ENCODE data around the gene ARPIN.
"Not testable (repeated sequence)": the region's sequence is repeated elsewhere in the genome, so short reads cannot be mapped to it uniquely, and the experiment has no call there.

Gene ARPIN

GRCh38 chr15:89878323-89878722 lies 34.4 kb downstream of the ARPIN start:
- no peak for DNase-seq (ENCODE audit: low spot score)

- no peak for DNase-seq (ENCODE audit: low spot score)
These were observed 35.7 kb downstream of the ARPIN start for GRCh38 chr15:89877083-89877425.

GRCh38 chr15:89876396-89877082 lies 36.2 kb downstream of the ARPIN start:
- no peak for DNase-seq (ENCODE audit: low spot score)

GRCh38 chr15:89875741-89876140 lies 37.0 kb downstream of the ARPIN start:
- DNase-seq (ENCODE audit: low spot score), result no peak

GRCh38 chr15:89874926-89875564 lies 37.7 kb downstream of the ARPIN start:
- peak; percentile 83 for DNase-seq (ENCODE audit: low spot score)

GRCh38 chr15:89870688-89871288 lies 42.0 kb downstream of the ARPIN start:
- no peak for DNase-seq (ENCODE audit: low spot score)

DNA sequence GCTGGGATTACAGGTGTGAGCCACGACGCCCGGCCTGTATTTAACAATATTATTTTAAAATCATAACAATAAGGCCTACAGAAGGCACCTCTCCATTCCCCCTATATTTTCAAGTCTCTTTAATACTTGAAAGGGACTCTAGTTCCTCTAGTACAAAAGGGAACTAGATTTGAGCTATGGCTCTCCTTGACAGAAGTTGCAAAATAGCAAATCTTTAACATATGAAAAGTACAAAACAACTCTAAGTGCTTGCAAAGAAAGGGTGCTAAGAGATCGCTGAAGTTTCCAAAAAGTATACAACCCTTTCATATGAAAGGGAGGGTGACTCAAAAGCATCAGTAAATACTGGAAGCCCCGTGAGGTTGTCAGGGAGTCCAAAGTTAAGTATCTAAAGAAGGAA lies 42.7 kb downstream of the ARPIN start:
- no peak for DNase-seq (ENCODE audit: low spot score)

GRCh38 chr15:89869490-89869889 lies 43.3 kb downstream of the ARPIN start:
- not testable (repeated sequence) for DNase-seq (ENCODE audit: low spot score)

- DNase-seq (ENCODE audit: low spot score), result no peak
These were observed 47.6 kb downstream of the ARPIN start for GRCh38 chr15:89864958-89865739.

- no peak for DNase-seq (ENCODE audit: low spot score)
These were observed 48.8 kb downstream of the ARPIN start for GRCh38 chr15:89863918-89864317.

GRCh38 chr15:89860891-89861290 lies 51.9 kb downstream of the ARPIN start:
- DNase-seq (ENCODE audit: low spot score), result no peak

- no peak for DNase-seq (ENCODE audit: low spot score)
These were observed 52.3 kb downstream of the ARPIN start for GRCh38 chr15:89860431-89860830.

DNA sequence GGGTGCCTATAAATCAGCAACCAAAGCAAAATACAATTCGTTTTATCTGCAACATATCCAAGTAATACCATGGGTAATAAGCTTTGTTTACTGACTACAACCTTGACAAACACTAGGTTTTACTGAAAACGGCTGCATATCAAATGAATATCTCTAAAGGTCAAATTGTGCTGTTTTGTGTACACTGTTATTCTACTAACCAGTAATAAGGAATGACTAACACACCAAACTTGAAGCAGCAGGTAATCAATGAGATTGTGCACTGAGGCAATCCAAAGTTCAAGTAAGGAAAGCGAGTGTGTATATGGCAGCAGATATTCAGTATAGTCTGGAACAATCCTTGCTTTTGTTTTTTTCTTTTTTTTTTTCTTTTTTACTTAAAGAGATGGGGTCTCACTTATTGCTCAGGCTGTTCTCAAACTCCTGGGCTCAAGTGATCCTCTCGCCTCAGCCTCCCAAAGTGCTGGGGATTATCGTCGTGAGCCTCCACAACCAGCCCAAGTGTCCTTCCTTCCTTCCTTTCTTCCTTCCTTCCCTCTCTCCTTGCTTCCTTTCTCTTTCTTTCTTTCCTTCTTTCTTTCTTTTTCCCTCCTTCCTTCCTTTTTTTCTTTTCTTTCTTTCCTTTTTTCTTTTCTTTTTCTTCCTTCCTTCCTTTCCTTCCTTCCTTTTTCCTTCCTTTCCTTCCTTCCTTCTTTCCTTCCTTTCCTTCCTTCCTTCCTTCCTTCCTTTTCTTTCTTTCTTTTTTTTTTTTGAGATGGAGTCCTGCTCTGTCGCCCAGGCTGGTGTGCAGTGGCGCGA lies 53.9 kb downstream of the ARPIN start:
- DNase-seq (ENCODE audit: low spot score), result no peak

DNA sequence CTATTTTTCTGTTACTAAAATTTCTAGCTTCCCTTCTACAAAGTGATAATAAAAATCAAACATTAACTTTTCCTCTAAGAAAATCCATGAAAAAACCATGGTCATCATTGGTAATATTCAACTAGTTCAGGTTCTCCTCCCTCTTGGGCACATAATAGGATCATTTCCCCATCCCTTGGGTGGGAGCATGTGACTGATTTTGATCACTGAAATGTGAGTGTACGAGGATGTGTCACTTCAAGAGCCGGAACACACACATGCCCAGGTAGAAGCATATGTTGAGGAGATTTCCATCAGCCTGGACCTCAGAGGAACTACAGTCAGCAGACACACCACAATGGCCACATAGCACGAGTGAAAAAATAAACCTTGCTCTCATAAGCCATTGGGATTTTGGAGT lies 55.1 kb downstream of the ARPIN start:
- DNase-seq (ENCODE audit: low spot score), result no peak

DNA sequence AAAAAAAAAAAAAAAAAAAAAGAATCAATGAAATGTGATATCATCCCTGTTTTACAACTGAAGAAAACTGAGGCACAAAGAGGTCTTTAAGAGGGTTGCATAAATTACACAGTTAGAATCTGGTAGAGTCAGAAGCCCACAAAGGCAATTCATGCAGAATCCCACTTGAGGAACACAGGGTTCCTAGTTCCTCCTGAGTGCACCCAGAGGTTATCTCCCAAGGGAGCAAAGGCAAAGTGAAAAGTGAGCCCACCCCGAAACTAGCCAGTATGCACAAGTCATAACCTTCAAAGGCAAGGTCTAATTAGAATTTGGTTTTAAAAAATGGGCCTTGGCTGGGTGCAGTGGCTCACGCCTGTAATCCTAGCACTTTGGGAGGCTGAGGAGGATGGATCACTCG lies 56.8 kb downstream of the ARPIN start:
- no peak for DNase-seq (ENCODE audit: low spot score)

DNA sequence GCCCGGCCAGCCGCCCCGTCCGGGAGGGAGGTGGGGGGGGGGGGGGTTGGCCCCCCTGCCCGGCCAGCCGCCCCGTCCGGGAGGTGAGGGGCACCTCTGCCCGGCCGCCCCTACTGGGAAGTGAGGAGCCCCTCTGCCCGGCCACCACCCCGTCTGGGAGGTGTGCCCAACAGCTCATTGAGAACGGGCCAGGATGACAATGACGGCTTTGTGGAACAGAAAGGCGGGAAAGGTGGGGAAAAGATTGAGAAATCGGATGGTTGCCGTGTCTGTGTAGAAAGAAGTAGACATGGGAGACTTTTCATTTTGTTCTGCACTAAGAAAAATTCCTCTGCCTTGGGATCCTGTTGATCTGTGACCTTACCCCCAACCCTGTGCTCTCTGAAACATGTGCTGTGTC lies 57.9 kb downstream of the ARPIN start:
- DNase-seq (ENCODE audit: low spot score), result not testable (repeated sequence)

DNA sequence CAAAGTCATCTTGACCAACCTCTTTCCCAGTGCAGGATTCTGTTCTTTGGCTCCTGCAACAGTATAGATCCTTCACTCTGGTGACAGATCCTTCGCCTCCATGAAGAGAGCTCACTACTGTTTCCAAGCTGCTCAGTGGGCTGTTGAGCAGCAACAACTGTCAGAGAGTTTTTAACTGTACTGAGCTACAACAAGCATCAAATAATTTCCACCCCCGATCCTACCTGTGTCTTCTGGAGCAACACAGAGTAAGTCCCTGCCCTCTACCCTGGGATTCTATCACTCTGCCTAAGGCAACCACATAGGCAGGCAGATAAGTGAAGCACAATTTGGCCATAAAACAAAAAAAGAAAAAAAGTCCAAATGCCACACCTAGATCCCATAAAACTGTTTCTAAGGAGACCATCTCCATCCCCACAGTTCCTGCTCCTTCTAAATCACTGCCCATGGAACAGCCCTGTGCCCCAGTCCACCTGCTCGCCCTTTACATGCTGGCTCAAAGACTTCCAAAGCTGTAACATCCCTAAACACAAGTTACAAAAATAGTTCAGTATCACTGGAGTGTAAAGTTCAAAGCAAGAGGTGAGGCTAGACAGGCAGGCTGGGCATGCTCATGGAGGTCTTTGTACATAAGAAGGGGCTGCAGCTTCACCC lies 60.3 kb downstream of the ARPIN start:
- no peak for DNase-seq (ENCODE audit: low spot score)

DNA sequence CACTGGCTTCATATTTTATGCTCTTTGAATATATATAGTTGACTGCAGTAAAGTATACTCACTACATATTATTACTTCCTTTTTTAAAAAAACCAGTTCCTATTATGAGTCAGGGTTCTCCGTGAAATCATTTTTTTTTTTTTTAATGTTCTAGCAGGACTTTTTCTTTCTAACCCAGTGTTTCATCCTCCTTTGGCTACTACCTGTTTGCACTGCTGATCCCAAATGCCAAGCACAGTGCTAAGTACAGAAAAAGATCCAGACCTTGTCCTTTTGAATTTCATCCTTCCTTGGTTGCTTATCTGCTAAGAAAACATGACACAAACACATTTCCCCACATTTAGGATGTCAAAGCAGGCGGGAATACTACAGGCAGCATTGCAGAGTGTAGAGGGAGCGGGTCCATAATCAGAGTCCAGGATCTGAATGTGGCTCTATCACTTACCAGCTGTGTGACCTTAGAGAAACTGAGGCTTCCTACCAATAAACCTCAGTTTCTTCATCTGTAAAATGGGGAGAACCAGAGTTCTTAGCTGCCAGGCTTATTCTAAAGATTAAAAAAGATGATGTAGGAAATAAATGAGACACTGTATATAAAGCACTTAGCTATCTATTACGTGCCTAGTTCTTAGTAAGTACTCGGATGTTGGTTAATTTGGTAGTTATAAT lies 60.9 kb downstream of the ARPIN start:
- DNase-seq (ENCODE audit: low spot score), result no peak

DNA sequence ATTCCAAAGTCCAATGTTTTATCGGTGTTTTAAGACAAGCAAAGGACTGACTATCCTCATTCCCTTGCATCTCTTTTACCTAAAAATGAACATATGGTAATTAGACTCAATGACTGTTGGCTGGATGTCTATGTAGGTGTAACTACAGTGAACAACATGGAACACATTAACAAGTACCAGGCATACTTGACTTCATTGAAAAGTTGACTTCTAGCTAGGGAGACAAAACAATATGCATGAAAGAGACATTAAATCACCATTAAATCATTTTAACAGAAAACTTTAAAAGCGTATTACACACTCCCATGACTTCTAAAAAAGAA lies 63.8 kb downstream of the ARPIN start:
- no peak for DNase-seq (ENCODE audit: low spot score)

DNA sequence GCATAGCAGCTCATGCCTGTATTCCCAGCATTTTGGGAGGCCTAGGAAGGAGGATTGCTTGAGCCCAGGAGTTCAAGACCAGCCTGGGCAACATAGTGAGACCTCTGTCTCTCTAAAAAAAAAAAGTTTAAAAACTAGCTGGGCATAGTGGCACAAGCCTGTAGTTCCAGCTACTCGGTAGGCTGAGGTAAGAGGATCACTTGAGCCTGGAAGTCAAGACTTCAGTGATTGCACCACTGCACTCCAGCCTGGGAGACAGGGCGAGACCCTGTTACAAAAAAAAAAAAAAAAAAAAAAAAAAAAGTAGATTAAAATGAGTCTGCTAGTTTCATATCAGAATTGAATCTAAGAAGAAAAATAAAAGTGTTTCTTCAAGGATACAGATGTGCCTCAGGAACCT lies 65.7 kb downstream of the ARPIN start:
- DNase-seq (ENCODE audit: low spot score), result no peak

GRCh38 chr15:89845305-89845893 lies 67.4 kb downstream of the ARPIN start:
- peak; percentile 17 for DNase-seq (ENCODE audit: low spot score)
